Measurements from ENCODE around the gene FUS. TPM values are rescaled to one million over a fixed set of nuclear protein-coding genes. Genes with fewer than 3 reads are reported as not detected.
"Not testable (repeated sequence)": the region's sequence is repeated elsewhere in the genome, so short reads cannot be mapped to it uniquely, and the experiment has no call there.

Gene FUS
- total and polyA plus RNA-seq, 2 of the 8 experiments (the other 6 are each of a cell fraction or from before 2014, with no cell fraction given), result 484 to 685 TPM

GRCh38 chr16:31195861-31196260 lies 15.9 kb downstream of the FUS start:
- H3K23me2 ChIP-seq (ENCODE audit: low read depth, low read length); H2BK15ac ChIP-seq (ENCODE audit: low read length); H3K56ac ChIP-seq (replicated peaks; ENCODE audit: insufficient read length, low read depth, low read length); H3K14ac ChIP-seq (ENCODE audit: insufficient read length); H3K4me3 ChIP-seq (ENCODE audit: extremely low read depth in 1 of 4, insufficient read depth in 2 of 4, low read depth in 3 of 4, low read length in 4 of 4); H2AFZ ChIP-seq (ENCODE audit: low read length); FAIRE-seq; DNase-seq (ENCODE audit: low read depth in 1 of 2, low spot score in 2 of 2); H3K4me2 ChIP-seq (ENCODE audit: insufficient read depth in 1 of 2, low read depth in 2 of 2, low read length in 2 of 2); H3K9me3 ChIP-seq (ENCODE audit: insufficient read depth in 2 of 2, low read depth in 1 of 2, low read length in 1 of 2); H3K79me1 ChIP-seq (ENCODE audit: low read depth, low read length); CTCF ChIA-PET (ENCODE audit: partially characterized antibody); H3K23ac ChIP-seq (ENCODE audit: insufficient read length); H2BK12ac ChIP-seq (ENCODE audit: low read depth, low read length); H4K91ac ChIP-seq (replicated peaks; ENCODE audit: insufficient read length, low read length); H2BK20ac ChIP-seq (ENCODE audit: low read length); H3K79me2 ChIP-seq (ENCODE audit: control insufficient read depth in 1 of 2, insufficient read depth in 2 of 2, low read length in 2 of 2); H4K8ac ChIP-seq (ENCODE audit: extremely low read depth, insufficient read depth, low read length); H2AK5ac ChIP-seq (ENCODE audit: low read depth, low read length); H3K18ac ChIP-seq (ENCODE audit: extremely low read depth, low read length); H2BK120ac ChIP-seq (replicated peaks; ENCODE audit: low read depth, low read length); H3K27ac ChIP-seq (ENCODE audit: low read depth, low read length); H3K4me1 ChIP-seq (replicated peaks in 1 of 4; ENCODE audit: control insufficient read depth in 3 of 4, insufficient read depth in 4 of 4, low read length in 3 of 4); H3K4ac ChIP-seq (replicated peaks; ENCODE audit: insufficient read length, low read depth, low read length); H3K9ac ChIP-seq (replicated peaks in 1 of 4; ENCODE audit: extremely low read depth in 1 of 4, low read depth in 3 of 4, low read length in 3 of 4); H4K5ac ChIP-seq (ENCODE audit: insufficient read length, low read depth, low read length); H2BK5ac ChIP-seq (ENCODE audit: low read depth, low read length); H3K27me3 ChIP-seq (replicated peaks in 1 of 4; ENCODE audit: control insufficient read depth in 3 of 4, extremely low read depth in 1 of 4, insufficient read depth in 3 of 4, low read length in 3 of 4): not testable (repeated sequence)
- WGBS, 2 experiments (ENCODE audit: extremely low coverage in 1 of 2, insufficient coverage in 1 of 2, insufficient read length in 1 of 2, insufficient replicate concordance in 2 of 2, low coverage in 1 of 2, low lambda C conversion rate in 2 of 2, missing lambda C conversion rate in 1 of 2), result 97% methylated on average over 11 of the region's 11 CpGs; no CpG with 5 or more reads in 1 of the 2 experiments
- Histone ChIP-seq H3K36me3 (ENCODE audit: control insufficient read depth in 2 of 4, insufficient read depth in 4 of 4, low read length in 3 of 4) (peaks cover 31 to 57% (median 55%) of the 10 kb centered on the region in 4 experiments), H4K20me1 (replicated peaks in 1 of 2; ENCODE audit: control insufficient read depth in 1 of 2, insufficient read depth in 2 of 2, low read length in 2 of 2) (peaks cover 5 to 25% of the 10 kb centered on the region in 2 experiments)
- POLR2A ChIA-PET (ENCODE audit: partially characterized antibody), result interaction anchor here (0.8 to 17.4 kb wide), 17 partner anchors 11 to 197 kb away, joined by 3 to 430 read pairs (median 4); partner anchors contain the start of genes FUS, ITGAD, KAT8 and PYCARD
